H1 (cell line): ENCODE data around the gene ZNF473. TPM values are rescaled to one million over a fixed set of nuclear protein-coding genes. Genes with fewer than 3 reads are reported as not detected.

Experiments used
- BACH1 ChIP-seq: IDR thresholded peaks from 2 replicates; pipeline ENCODE4 v1.6.1; 2012; ENCODE audit warnings: low read length, improper control_type of control experiment
- CBX8 ChIP-seq: fragments of 300-800, 300-1000 bp; sonication (generic); IDR thresholded peaks from 2 replicates; pipeline ENCODE4 v1.7.1; 2016; ENCODE audit warnings: low read depth, low read length, borderline replicate concordance
- CREB1 ChIP-seq: IDR thresholded peaks from 2 replicates; pipeline ENCODE4 v1.6.1; 2012; ENCODE audit warnings: inconsistent platforms
- EGR1 ChIP-seq: IDR thresholded peaks from 2 replicates; pipeline ENCODE4 v1.6.1; 2011; ENCODE audit warnings: low read depth, low read length, borderline replicate concordance
- EP300 ChIP-seq, 2 experiments: IDR thresholded peaks; 1 replicate in 1 of 2; 2 replicates in 1 of 2; pipeline ENCODE4 v1.6.1; 2011 to 2012; ENCODE audit warnings: low read depth in 2 of 2, low read length in 2 of 2, mild to moderate bottlenecking in 2 of 2, borderline replicate concordance in 1 of 2, inconsistent platforms in 1 of 2, moderate library complexity in 1 of 2
- GTF2F1 ChIP-seq: IDR thresholded peaks from 2 replicates; pipeline ENCODE4 v1.6.1; 2012; ENCODE audit warnings: low read depth, low read length, improper control_type of control experiment, borderline replicate concordance
- HDAC6 ChIP-seq: IDR thresholded peaks from one replicate; pipeline ENCODE4 v1.7.1; 2012; ENCODE audit warnings: low read depth, mild to moderate bottlenecking, inconsistent platforms, low read length, moderate library complexity
- MAFK ChIP-seq: IDR thresholded peaks from 2 replicates; pipeline ENCODE4 v1.6.1; 2012; ENCODE audit warnings: low read depth, mild to moderate bottlenecking, improper control_type of control experiment, low read length
- RAD21 ChIP-seq, 2 experiments: IDR thresholded peaks in 1 of 2; conservative IDR thresholded peaks in 1 of 2; 2 replicates each; pipeline ENCODE4 v1.6.1; 2011; ENCODE audit warnings: low read depth in 2 of 2, low read length in 2 of 2, improper control_type of control experiment in 1 of 2, inconsistent platforms in 1 of 2, mild to moderate bottlenecking in 1 of 2, moderate library complexity in 1 of 2
- RFX5 ChIP-seq: IDR thresholded peaks from 2 replicates; pipeline ENCODE4 v1.6.1; 2011; ENCODE audit warnings: low read depth, low read length, improper control_type of control experiment, borderline replicate concordance
- RXRA ChIP-seq: IDR thresholded peaks from 2 replicates; pipeline ENCODE4 v1.6.1; 2011; ENCODE audit warnings: low read depth, mild to moderate bottlenecking, low read length, moderate library complexity; ENCODE audit not compliant: insufficient read depth
- SIRT6 ChIP-seq: IDR thresholded peaks from one replicate; pipeline ENCODE4 v1.7.1; 2012; ENCODE audit warnings: low read length, inconsistent platforms
- SP1 ChIP-seq: IDR thresholded peaks from 2 replicates; pipeline ENCODE4 v1.6.1; 2011; ENCODE audit warnings: low read depth, low read length
- SP4 ChIP-seq: IDR thresholded peaks from 2 replicates; pipeline ENCODE4 v1.6.1; 2012; ENCODE audit warnings: low read length, inconsistent platforms
- SRF ChIP-seq: IDR thresholded peaks from 2 replicates; pipeline ENCODE4 v1.6.1; 2011; ENCODE audit warnings: mild to moderate bottlenecking, low read depth, low read length, moderate library complexity
- SUZ12 ChIP-seq: fragments of 200-600 bp; sonication (generic); IDR thresholded peaks from 2 replicates; pipeline ENCODE4 v1.6.1; 2012; ENCODE audit warnings: mild to moderate bottlenecking, inconsistent platforms, low read length, moderate library complexity, mixed read lengths
- TAF1 ChIP-seq: IDR thresholded peaks from 2 replicates; pipeline ENCODE4 v1.6.1; 2011; ENCODE audit warnings: mild to moderate bottlenecking, low read depth, low read length
- TCF12 ChIP-seq: IDR thresholded peaks from 2 replicates; pipeline ENCODE4 v1.6.1; 2011; ENCODE audit warnings: low read depth, mild to moderate bottlenecking, low read length
- ZNF274 ChIP-seq: IDR thresholded peaks from 2 replicates; pipeline ENCODE4 v1.7.0; 2012; ENCODE audit warnings: low read length, borderline replicate concordance; ENCODE audit errors: extremely low read depth
- polyA plus RNA-seq, 7 experiments: library from polyadenylated mRNA; depleted of rRNA in 3 of 7; stranded (reverse) in 5 of 7; unstranded in 2 of 7; fragments of >200 nt in 5 of 7; fragments of 200-250 nt in 2 of 7; gene quantifications; 1 replicate in 5 of 7; 2 replicates in 1 of 7; 4 replicates in 1 of 7; pipeline versions ENCODE4 v1.2.1 to v1.2.3, GENCODE V29; 2011 to 2013; ENCODE audit warnings: missing spikeins in 2 of 7, mixed read lengths in 2 of 7
- total RNA-seq: library from RNA; stranded (reverse); fragmentation: NEBNext Ultra II Directional; extraction: Animal tissue kit (Norgen Biotek cat#: 25700); gene quantifications from 2 replicates; pipeline ENCODE4 v1.2.1, GENCODE V29; 2021
- TF ChIP-seq, protein P1 (sequence below), 3 experiments: IDR thresholded peaks; 1 replicate in 2 of 3; 2 replicates in 1 of 3; pipeline versions ENCODE4 v1.5.1 to v1.6.1; 2011; ENCODE audit warnings: low read length in 3 of 3, mild to moderate bottlenecking in 3 of 3, inconsistent platforms in 2 of 3, low read depth in 1 of 3, moderate library complexity in 1 of 3; ENCODE audit not compliant: insufficient read depth in 1 of 3; ENCODE audit errors: control extremely low read depth in 1 of 3
- TF ChIP-seq, protein P2 (sequence below): IDR thresholded peaks from 2 replicates; pipeline ENCODE4 v1.6.1; 2012; ENCODE audit warnings: inconsistent platforms
- TF ChIP-seq, protein P3 (sequence below): IDR thresholded peaks from 2 replicates; pipeline ENCODE4 v1.6.1; 2011; ENCODE audit warnings: low read depth, mild to moderate bottlenecking, low read length; ENCODE audit not compliant: insufficient read depth

ZNF473 gene
- total and polyA plus RNA-seq, 2 of the 8 experiments (the other 6 are each of a cell fraction or from before 2014, with no cell fraction given), result 5.2 to 11.7 TPM

DNA sequence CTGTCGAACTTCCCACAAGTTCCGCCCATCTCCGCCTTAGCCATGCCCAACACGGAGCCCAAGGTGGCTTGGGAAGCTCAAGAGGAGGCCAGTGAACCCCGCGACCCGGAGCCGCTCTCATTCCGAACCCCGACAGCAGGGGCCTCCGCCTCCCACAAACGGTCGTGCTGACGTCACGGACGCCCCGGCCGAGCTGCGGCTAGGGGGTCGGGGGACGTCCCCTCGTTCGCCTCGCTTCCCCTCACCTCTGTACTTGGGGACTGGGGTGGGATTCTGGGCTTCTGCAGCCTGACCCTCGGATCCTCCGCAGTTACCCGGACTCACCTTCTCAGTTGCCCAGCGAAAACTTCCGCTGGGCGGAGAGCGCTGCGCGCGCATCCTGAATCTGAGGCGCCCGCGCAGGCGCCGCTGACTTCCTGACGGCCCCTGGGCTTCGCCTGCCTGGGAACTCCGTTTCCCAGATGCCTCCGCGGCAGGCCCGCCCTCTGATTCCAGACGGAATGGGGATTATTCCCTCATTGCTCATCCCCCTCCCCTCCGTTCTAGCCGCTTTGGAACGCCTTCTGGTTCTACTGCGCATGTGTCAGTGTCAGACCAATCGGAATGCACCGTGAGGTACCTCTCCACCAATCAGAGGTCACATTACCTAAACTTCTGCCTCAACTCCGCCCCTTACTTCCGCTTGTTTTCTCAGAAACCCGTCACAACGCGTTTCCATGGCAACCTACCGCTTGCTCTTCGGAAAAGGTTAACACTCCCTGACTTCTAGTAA, 597 bp upstream of the ZNF473 start, which contains the start of gene VRK3 (continued):
- TF ChIP-seq, protein P1, sequence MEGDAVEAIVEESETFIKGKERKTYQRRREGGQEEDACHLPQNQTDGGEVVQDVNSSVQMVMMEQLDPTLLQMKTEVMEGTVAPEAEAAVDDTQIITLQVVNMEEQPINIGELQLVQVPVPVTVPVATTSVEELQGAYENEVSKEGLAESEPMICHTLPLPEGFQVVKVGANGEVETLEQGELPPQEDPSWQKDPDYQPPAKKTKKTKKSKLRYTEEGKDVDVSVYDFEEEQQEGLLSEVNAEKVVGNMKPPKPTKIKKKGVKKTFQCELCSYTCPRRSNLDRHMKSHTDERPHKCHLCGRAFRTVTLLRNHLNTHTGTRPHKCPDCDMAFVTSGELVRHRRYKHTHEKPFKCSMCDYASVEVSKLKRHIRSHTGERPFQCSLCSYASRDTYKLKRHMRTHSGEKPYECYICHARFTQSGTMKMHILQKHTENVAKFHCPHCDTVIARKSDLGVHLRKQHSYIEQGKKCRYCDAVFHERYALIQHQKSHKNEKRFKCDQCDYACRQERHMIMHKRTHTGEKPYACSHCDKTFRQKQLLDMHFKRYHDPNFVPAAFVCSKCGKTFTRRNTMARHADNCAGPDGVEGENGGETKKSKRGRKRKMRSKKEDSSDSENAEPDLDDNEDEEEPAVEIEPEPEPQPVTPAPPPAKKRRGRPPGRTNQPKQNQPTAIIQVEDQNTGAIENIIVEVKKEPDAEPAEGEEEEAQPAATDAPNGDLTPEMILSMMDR (IDR thresholded peaks at IDR 0.05; ENCODE audit: control extremely low read depth in 1 of 3, insufficient read depth in 1 of 3, low read depth in 1 of 3, low read length in 3 of 3), result no peak
- TF ChIP-seq SIRT6 (no peak), EGR1 (no peak), SUZ12 (no peak), GTF2F1 (no peak), MAFK (no peak), TAF1 (peak; percentile 63; the same call in 1 of the 2 replicates), RAD21 (IDR thresholded peaks at IDR 0.05 in 1 of 2, conservative IDR thresholded peaks at IDR 0.05 in 1 of 2; ENCODE audit: low read depth in 2 of 2, low read length in 2 of 2) (no peak), SRF (no peak), ZNF274 (no peak), CBX8 (no peak), TCF12 (no peak), EP300 (IDR thresholded peaks at IDR 0.05; ENCODE audit: borderline replicate concordance in 1 of 2, low read depth in 2 of 2, low read length in 2 of 2) (no peak), SP4 (no peak), SP1 (peak; percentile 38; the same call in 1 of the 2 replicates), RXRA (no peak), HDAC6 (no peak), RFX5 (no peak), CREB1 (peak; percentile 71), BACH1 (no peak)
- TF ChIP-seq, protein P2, sequence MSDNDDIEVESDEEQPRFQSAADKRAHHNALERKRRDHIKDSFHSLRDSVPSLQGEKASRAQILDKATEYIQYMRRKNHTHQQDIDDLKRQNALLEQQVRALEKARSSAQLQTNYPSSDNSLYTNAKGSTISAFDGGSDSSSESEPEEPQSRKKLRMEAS, result no peak
- TF ChIP-seq, protein P3, sequence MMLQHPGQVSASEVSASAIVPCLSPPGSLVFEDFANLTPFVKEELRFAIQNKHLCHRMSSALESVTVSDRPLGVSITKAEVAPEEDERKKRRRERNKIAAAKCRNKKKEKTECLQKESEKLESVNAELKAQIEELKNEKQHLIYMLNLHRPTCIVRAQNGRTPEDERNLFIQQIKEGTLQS, result no peak
